Measurements from ENCODE around the gene SH3RF2.

The SH3RF2 gene

GRCh38 chr5:146047396-146047795, 111.0 kb downstream of the SH3RF2 start:
- Mint-ChIP-seq H3K27me3 (peaks cover 22% of the 10 kb centered on the region), H3K36me3 (no peaks in the 10 kb centered on the region), H3K27ac (no peak overlapping the region), H3K4me1 (no peaks in the 10 kb centered on the region), H3K9me3 (no peaks in the 10 kb centered on the region), H3K4me3 (no peak overlapping the region)

GRCh38 chr5:146048994-146049703, 112.8 kb downstream of the SH3RF2 start:
- Mint-ChIP-seq H3K27ac (no peak overlapping the region), H3K36me3 (no peaks in the 10 kb centered on the region), H3K27me3 (peaks cover 22% of the 10 kb centered on the region), H3K4me3 (no peak overlapping the region), H3K9me3 (no peaks in the 10 kb centered on the region), H3K4me1 (no peaks in the 10 kb centered on the region)

GRCh38 chr5:146049704-146050026, 113.3 kb downstream of the SH3RF2 start:
- H3K36me3 Mint-ChIP-seq, result no peaks in the 10 kb centered on the region
- peaks cover 22% of the 10 kb centered on the region for H3K27me3 Mint-ChIP-seq
- H3K4me3 Mint-ChIP-seq, result no peak overlapping the region
- no peak overlapping the region for H3K27ac Mint-ChIP-seq
- H3K9me3 Mint-ChIP-seq, result no peaks in the 10 kb centered on the region
- H3K4me1 Mint-ChIP-seq, result no peaks in the 10 kb centered on the region

- H3K27ac Mint-ChIP-seq, result no peak overlapping the region
- H3K4me1 Mint-ChIP-seq, result no peaks in the 10 kb centered on the region
- no peaks in the 10 kb centered on the region for H3K36me3 Mint-ChIP-seq
- no peaks in the 10 kb centered on the region for H3K9me3 Mint-ChIP-seq
- H3K27me3 Mint-ChIP-seq, result peaks cover 22% of the 10 kb centered on the region
- no peak overlapping the region for H3K4me3 Mint-ChIP-seq
Measured at GRCh38 chr5:146050086-146050485, 113.7 kb downstream of the SH3RF2 start.

- Mint-ChIP-seq H3K27ac (no peak overlapping the region), H3K27me3 (peaks cover 23% of the 10 kb centered on the region), H3K4me1 (no peaks in the 10 kb centered on the region), H3K9me3 (no peaks in the 10 kb centered on the region), H3K4me3 (no peak overlapping the region), H3K36me3 (no peaks in the 10 kb centered on the region)
Measured at GRCh38 chr5:146051678-146052077, 115.3 kb downstream of the SH3RF2 start.

- Mint-ChIP-seq H3K27me3 (peaks cover 23% of the 10 kb centered on the region), H3K4me1 (no peaks in the 10 kb centered on the region), H3K9me3 (no peaks in the 10 kb centered on the region), H3K4me3 (no peak overlapping the region), H3K36me3 (no peaks in the 10 kb centered on the region), H3K27ac (no peak overlapping the region)
Measured at GRCh38 chr5:146052780-146053179, 116.4 kb downstream of the SH3RF2 start.

- no peak overlapping the region for H3K4me3 Mint-ChIP-seq
- H3K9me3 Mint-ChIP-seq, result no peaks in the 10 kb centered on the region
- peaks cover 12% of the 10 kb centered on the region for H3K27me3 Mint-ChIP-seq
- no peak overlapping the region for H3K27ac Mint-ChIP-seq
- no peaks in the 10 kb centered on the region for H3K36me3 Mint-ChIP-seq
- H3K4me1 Mint-ChIP-seq, result no peaks in the 10 kb centered on the region
Measured at GRCh38 chr5:146055432-146055831, 119.1 kb downstream of the SH3RF2 start.

- H3K9me3 Mint-ChIP-seq, result no peaks in the 10 kb centered on the region
- H3K4me1 Mint-ChIP-seq, result no peaks in the 10 kb centered on the region
- no peak overlapping the region for H3K4me3 Mint-ChIP-seq
- H3K27me3 Mint-ChIP-seq, result peaks cover 1% of the 10 kb centered on the region
- H3K27ac Mint-ChIP-seq, result no peak overlapping the region
- H3K36me3 Mint-ChIP-seq, result no peaks in the 10 kb centered on the region
Measured at GRCh38 chr5:146059460-146060220, 123.3 kb downstream of the SH3RF2 start.

GRCh38 chr5:146060221-146060585, 123.8 kb downstream of the SH3RF2 start:
- Mint-ChIP-seq H3K4me1 (no peaks in the 10 kb centered on the region), H3K27me3 (peaks cover 1% of the 10 kb centered on the region), H3K4me3 (no peak overlapping the region), H3K36me3 (no peaks in the 10 kb centered on the region), H3K9me3 (no peaks in the 10 kb centered on the region), H3K27ac (no peak overlapping the region)

GRCh38 chr5:146066968-146067367, 130.6 kb downstream of the SH3RF2 start:
- H3K4me3 Mint-ChIP-seq, result no peak overlapping the region
- H3K36me3 Mint-ChIP-seq, result no peaks in the 10 kb centered on the region
- no peak overlapping the region for H3K27ac Mint-ChIP-seq
- H3K9me3 Mint-ChIP-seq, result no peaks in the 10 kb centered on the region
- no peaks in the 10 kb centered on the region for H3K4me1 Mint-ChIP-seq
- H3K27me3 Mint-ChIP-seq, result peaks cover 1% of the 10 kb centered on the region

GRCh38 chr5:146068206-146068605, 131.8 kb downstream of the SH3RF2 start:
- Mint-ChIP-seq H3K36me3 (no peaks in the 10 kb centered on the region), H3K4me3 (no peak overlapping the region), H3K4me1 (no peaks in the 10 kb centered on the region), H3K27me3 (peaks cover 1% of the 10 kb centered on the region), H3K9me3 (no peaks in the 10 kb centered on the region), H3K27ac (no peak overlapping the region)

- H3K9me3 Mint-ChIP-seq, result no peaks in the 10 kb centered on the region
- no peaks in the 10 kb centered on the region for H3K4me1 Mint-ChIP-seq
- H3K36me3 Mint-ChIP-seq, result no peaks in the 10 kb centered on the region
- H3K27me3 Mint-ChIP-seq, result peaks cover 1% of the 10 kb centered on the region
- H3K4me3 Mint-ChIP-seq, result no peak overlapping the region
- no peak overlapping the region for H3K27ac Mint-ChIP-seq
Measured at GRCh38 chr5:146068977-146069779, 132.8 kb downstream of the SH3RF2 start.

GRCh38 chr5:146069780-146070099, 133.4 kb downstream of the SH3RF2 start:
- Mint-ChIP-seq H3K27ac (no peak overlapping the region), H3K4me1 (no peaks in the 10 kb centered on the region), H3K9me3 (no peaks in the 10 kb centered on the region), H3K4me3 (no peak overlapping the region), H3K27me3 (peaks cover 1% of the 10 kb centered on the region), H3K36me3 (no peaks in the 10 kb centered on the region)

GRCh38 chr5:146070746-146071145, 134.4 kb downstream of the SH3RF2 start:
- H3K4me3 Mint-ChIP-seq, result no peak overlapping the region
- no peaks in the 10 kb centered on the region for H3K9me3 Mint-ChIP-seq
- no peaks in the 10 kb centered on the region for H3K36me3 Mint-ChIP-seq
- no peak overlapping the region for H3K27ac Mint-ChIP-seq
- H3K27me3 Mint-ChIP-seq, result peaks cover 1% of the 10 kb centered on the region
- no peaks in the 10 kb centered on the region for H3K4me1 Mint-ChIP-seq

GRCh38 chr5:146071171-146071570, 134.8 kb downstream of the SH3RF2 start:
- no peak overlapping the region for H3K27ac Mint-ChIP-seq
- no peak overlapping the region for H3K4me3 Mint-ChIP-seq
- no peaks in the 10 kb centered on the region for H3K9me3 Mint-ChIP-seq
- no peaks in the 10 kb centered on the region for H3K36me3 Mint-ChIP-seq
- H3K27me3 Mint-ChIP-seq, result peaks cover 1% of the 10 kb centered on the region
- no peaks in the 10 kb centered on the region for H3K4me1 Mint-ChIP-seq

GRCh38 chr5:146072595-146072994, 136.2 kb downstream of the SH3RF2 start:
- no peak overlapping the region for H3K4me3 Mint-ChIP-seq
- no peaks in the 10 kb centered on the region for H3K36me3 Mint-ChIP-seq
- no peaks in the 10 kb centered on the region for H3K4me1 Mint-ChIP-seq
- H3K27ac Mint-ChIP-seq, result no peak overlapping the region
- no peaks in the 10 kb centered on the region for H3K9me3 Mint-ChIP-seq
- H3K27me3 Mint-ChIP-seq, result peaks cover 1% of the 10 kb centered on the region

Measured in activated naive CD4-positive, alpha-beta T cell treated with anti-CD3 and anti-CD28 coated beads, Interleukin-2, amount 50 U/mL, for 24 hours (primary cell).